ENCODE results near the gene RHBDL1. TPM values are rescaled to one million over a fixed set of nuclear protein-coding genes. Genes with fewer than 3 reads are reported as not detected.

The RHBDL1 gene
- total and polyA plus RNA-seq, 10 of the 15 experiments (the other 5 are each of a cell fraction or from before 2014, with no cell fraction given) = 0.04 to 1.3 (median 0.65) TPM; not detected in 5

- peak; percentile 98 for FAIRE-seq
- POLR2A ChIA-PET = interaction anchor here (1.0 to 1.2 kb wide), 2 partner anchors 13 to 19 kb away, joined by 3 to 4 read pairs; partner anchors contain the start of genes METTL26 and RHOT2
- TF ChIP-seq SMC3 (IDR thresholded peaks at IDR 0.05; ENCODE audit: borderline replicate concordance, low read length) = no peak
- peak; percentile 92 for TF ChIP-seq IKZF1 (conservative IDR thresholded peaks at IDR 0.05)
- TF ChIP-seq CBX5 (IDR thresholded peaks at IDR 0.05; ENCODE audit: low read depth) = no peak
- TF ChIP-seq RELB (IDR thresholded peaks at IDR 0.05; ENCODE audit: low read depth) = no peak
- TF ChIP-seq NFXL1 (IDR thresholded peaks at IDR 0.05; ENCODE audit: borderline replicate concordance) = no peak
- no peak for TF ChIP-seq KAT2A (conservative IDR thresholded peaks at IDR 0.05; ENCODE audit: control insufficient read depth, low read depth, low read length)
- TF ChIP-seq USF1 (IDR thresholded peaks at IDR 0.05; ENCODE audit: borderline replicate concordance, extremely low read length, insufficient read depth, low read depth, low read length) = peak; percentile 99
- TF ChIP-seq CREB1 (IDR thresholded peaks at IDR 0.05; ENCODE audit: low read depth) = peak; percentile 86
- peak; percentile 68; the same call in 1 of the 2 replicates for TF ChIP-seq POLR2AphosphoS5 (IDR thresholded peaks at IDR 0.05; ENCODE audit: low read length)
- no peak for TF ChIP-seq ASH2L (IDR thresholded peaks at IDR 0.05; ENCODE audit: borderline replicate concordance, low read depth)
- peak; percentile 99 for TF ChIP-seq NKRF (conservative IDR thresholded peaks at IDR 0.05)
- peak; percentile 98; the same call in 1 of the 2 replicates for TF ChIP-seq RB1 (IDR thresholded peaks at IDR 0.05; ENCODE audit: borderline replicate concordance)
- TF ChIP-seq BACH1 (IDR thresholded peaks at IDR 0.05; ENCODE audit: borderline replicate concordance) = peak; percentile 76
- TF ChIP-seq MLLT1 (IDR thresholded peaks at IDR 0.05) = no peak
- TF ChIP-seq YY1 (IDR thresholded peaks at IDR 0.05; ENCODE audit: low read depth, low read length) = peak; percentile 98
- TF ChIP-seq POU2F2 (IDR thresholded peaks at IDR 0.05; ENCODE audit: borderline replicate concordance, low read depth, low read length) = no peak
- no peak for TF ChIP-seq ZNF274 (IDR thresholded peaks at IDR 0.05; ENCODE audit: insufficient read depth, insufficient read length)
Observed at GRCh38 chr16:648781-649589, 26.5 kb upstream of the RHBDL1 start, which contains the start of gene WDR90. Gene WDR90, plus strand, starts transcription at chr16:649365. Its CDS starts 52 bp downstream, at chr16:649417.

More at GRCh38 chr16:648781-649589, 26.5 kb upstream of the RHBDL1 start, which contains the start of gene WDR90:
- SMC1A ChIA-PET (ENCODE audit: uncharacterized antibody, unreplicated experiment) = interaction anchor here (0.8 kb wide), 1 partner anchor 12 kb away, joined by 5 read pairs; the partner anchor contains the start of gene METTL26
- peak within 1 kb of the TSS; percentile 92 for H3K9ac ChIP-seq (ENCODE audit: control insufficient read depth, insufficient read depth, low read length)
- H3K79me2 ChIP-seq (ENCODE audit: control insufficient read depth, insufficient read depth, low read length) = peaks cover 19% of the 10 kb centered on the region
- CTCF ChIA-PET = interaction anchor here (1.2 to 3.1 kb wide), 4 partner anchors 10 to 19 kb away, joined by 5 to 11 read pairs (median 9); partner anchors contain the start of genes METTL26 and RHOT2
- RAD21 ChIA-PET (ENCODE audit: unreplicated experiment) = interaction anchor here (1.8 to 3.4 kb wide), 2 partner anchors 12 kb away, joined by 7 to 13 read pairs; partner anchors contain the start of gene METTL26
- H3K4me1 ChIP-seq (ENCODE audit: control insufficient read depth, insufficient read depth, low read length) = peaks cover 9% of the 10 kb centered on the region
- DNase-seq (ENCODE audit: low read depth, low spot score) = peak; percentile 61
- H2AFZ ChIP-seq (ENCODE audit: control insufficient read depth, low read depth, low read length) = peak within 1 kb of the TSS; percentile 76
- TSS peak; percentile 88 for BruUV-seq (replicated peaks)
- H3K9me3 ChIP-seq (replicated peaks; ENCODE audit: control insufficient read depth, insufficient read depth, low read length) = no peaks in the 10 kb centered on the region
- no peaks in the 10 kb centered on the region for H4K20me1 ChIP-seq (ENCODE audit: control insufficient read depth, insufficient read depth)
- in situ Hi-C loops (cut with MboI) (no loop called here), intact Hi-C loops (cut with micrococcal nuclease; ENCODE audit: unreplicated experiment) (no loop called here)
- peak; percentile 93 for ATAC-seq
- H3K36me3 ChIP-seq (ENCODE audit: control insufficient read depth in 2 of 2, insufficient read depth in 2 of 2, low read length in 1 of 2) = peaks cover 0 to 3% of the 10 kb centered on the region in 2 experiments; a peak in 2 of 4 replicates
- no peaks in the 10 kb centered on the region for H3K27me3 ChIP-seq (replicated peaks in 1 of 2; ENCODE audit: control insufficient read depth in 2 of 2, insufficient read depth in 2 of 2, low read length in 1 of 2)
- WGBS (ENCODE audit: insufficient coverage, insufficient replicate concordance, low lambda C conversion rate, missing lambda C conversion rate) = 1% methylated on average over 77 of the region's 91 CpGs
- peak within 1 kb of the TSS; percentile 95 for H3K4me2 ChIP-seq (ENCODE audit: control insufficient read depth, insufficient read depth)
- H3K4me3 ChIP-seq = peak within 1 kb of the TSS; percentile 70
- peak within 1 kb of the TSS; percentile 80 for H3K27ac ChIP-seq (ENCODE audit: control insufficient read depth, insufficient read depth)
